ENCODE measurements around the gene ZNF532.
"Not testable (repeated sequence)": the region's sequence is repeated elsewhere in the genome, so short reads cannot be mapped to it uniquely, and the experiment has no call there.

ZNF532 gene

DNA sequence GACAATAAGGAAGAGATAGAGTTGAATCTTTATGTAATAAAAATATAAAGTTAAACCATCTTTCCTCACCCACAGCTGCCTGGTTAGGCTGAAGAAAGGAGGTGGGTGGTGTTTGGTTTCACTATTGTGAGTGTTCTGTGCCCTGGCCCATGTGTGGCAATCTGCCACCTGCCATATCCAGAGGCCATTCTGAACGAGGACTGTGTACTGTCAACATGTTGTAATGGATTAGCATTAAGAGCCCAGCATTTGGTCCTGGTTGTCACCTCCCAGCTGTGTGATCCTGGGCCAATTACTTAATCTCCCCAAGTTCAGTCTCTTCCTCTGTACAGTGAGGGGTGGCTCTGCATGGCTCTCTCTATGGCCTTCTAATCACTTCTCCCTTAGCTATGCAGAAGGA lies 156.8 kb downstream of the ZNF532 start:
- TF ChIP-seq CTCF (IDR thresholded peaks at IDR 0.05; ENCODE audit: low read depth, low read length), result no peak
- DNase-seq (ENCODE audit: extremely low read depth, low read depth), result no peak

DNA sequence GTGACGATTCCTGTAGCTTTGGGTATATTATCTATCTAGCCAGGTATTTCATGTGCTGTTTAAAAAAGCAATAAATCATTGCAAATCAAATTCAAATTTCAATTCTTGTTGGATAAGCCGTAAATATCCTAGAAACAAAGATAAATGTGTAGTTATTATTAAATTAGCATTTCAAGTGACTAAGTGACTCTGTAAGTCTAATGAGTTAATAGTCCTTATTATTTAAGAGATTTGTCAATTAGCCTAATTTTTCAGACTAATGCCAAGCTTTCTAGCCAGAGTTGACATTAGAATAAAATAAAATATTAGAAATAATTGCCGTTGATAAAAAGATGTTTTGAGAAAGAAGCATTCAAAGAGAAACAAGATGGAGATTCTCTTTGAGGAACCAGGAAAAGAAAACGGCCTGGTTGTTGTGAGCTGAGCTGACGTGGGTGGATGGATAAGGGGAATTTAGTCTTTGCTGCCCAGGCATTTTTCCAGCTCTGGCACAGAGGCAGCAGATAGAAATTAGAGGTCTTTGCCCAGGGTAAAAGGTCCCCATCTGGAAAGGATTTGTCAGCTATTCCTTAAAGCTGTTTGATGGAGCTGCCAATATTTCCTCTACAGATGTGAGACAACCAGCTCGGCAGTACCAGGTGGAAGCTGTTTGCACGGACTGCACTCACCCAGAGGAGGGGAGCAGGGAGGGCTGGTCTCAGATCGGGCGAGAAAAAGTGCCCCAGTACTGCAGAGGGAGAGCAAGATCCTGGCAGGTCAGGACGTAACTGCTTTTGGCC lies 157.7 kb downstream of the ZNF532 start:
- TF ChIP-seq CTCF (IDR thresholded peaks at IDR 0.05; ENCODE audit: low read depth, low read length), result no peak

GRCh38 chr18:59024829-59025228 lies 160.2 kb downstream of the ZNF532 start:
- no peak for TF ChIP-seq CTCF (IDR thresholded peaks at IDR 0.05; ENCODE audit: low read depth, low read length)
- DNase-seq (ENCODE audit: extremely low read depth, low read depth), result peak; percentile 90

More for the DNA sequence above, 157.7 kb downstream of the ZNF532 start:
- peak; percentile 88 for DNase-seq (ENCODE audit: extremely low read depth, low read depth)

- not testable (repeated sequence) for DNase-seq (ENCODE audit: extremely low read depth, low read depth)
Measured at GRCh38 chr18:59025532-59025931, 160.9 kb downstream of the ZNF532 start.

DNA sequence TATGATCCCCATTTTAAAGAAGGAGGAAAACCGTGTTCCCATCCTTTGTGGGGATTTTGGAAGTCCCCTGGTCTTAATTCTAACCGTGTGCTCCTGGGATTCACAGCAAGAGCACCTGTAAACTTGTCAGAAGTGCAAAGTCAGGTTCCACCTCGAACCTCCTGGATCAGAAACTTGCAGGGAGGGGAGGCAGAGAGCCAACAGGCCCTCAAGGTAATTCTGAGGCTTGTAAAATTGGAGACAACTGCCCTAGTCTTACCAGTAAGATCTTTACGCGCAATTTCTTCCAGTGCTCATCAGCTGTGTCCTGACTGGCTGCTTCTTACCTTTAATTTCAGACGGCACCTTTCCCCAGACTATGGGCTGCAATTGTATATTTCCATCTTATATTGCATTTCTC lies 161.7 kb downstream of the ZNF532 start:
- TF ChIP-seq CTCF (IDR thresholded peaks at IDR 0.05; ENCODE audit: low read depth, low read length), result no peak

DNA sequence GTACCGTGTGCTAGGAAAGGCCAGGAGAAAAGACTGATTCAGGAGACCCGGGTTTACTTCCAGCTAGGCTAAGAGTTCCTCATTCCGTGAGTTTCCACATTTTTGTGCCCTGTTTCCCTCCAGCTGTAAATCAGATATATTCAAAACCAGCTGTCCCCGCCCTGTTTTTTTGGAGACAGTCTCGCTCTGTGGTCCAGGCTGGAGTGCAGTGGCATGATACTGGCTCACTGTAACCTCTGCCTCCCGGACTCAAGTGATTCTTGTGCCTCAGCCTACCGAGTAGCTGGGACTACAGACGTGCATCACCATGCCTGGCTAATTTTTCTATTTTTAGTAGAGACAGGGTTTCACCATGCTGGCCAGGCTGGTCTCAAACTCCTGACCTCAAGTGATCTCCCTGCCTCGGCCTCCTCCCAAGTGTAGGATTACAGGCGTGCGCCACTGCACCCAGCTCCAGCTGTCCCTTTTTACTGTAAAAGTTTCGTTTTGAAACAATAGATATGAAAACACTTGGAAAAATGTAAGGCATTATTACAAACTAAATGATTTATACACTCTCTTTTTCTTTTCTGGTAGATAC lies 162.2 kb downstream of the ZNF532 start:
- no peak for DNase-seq (ENCODE audit: extremely low read depth, low read depth)

More for the DNA sequence above, 161.7 kb downstream of the ZNF532 start:
- no peak for DNase-seq (ENCODE audit: extremely low read depth, low read depth)

DNA sequence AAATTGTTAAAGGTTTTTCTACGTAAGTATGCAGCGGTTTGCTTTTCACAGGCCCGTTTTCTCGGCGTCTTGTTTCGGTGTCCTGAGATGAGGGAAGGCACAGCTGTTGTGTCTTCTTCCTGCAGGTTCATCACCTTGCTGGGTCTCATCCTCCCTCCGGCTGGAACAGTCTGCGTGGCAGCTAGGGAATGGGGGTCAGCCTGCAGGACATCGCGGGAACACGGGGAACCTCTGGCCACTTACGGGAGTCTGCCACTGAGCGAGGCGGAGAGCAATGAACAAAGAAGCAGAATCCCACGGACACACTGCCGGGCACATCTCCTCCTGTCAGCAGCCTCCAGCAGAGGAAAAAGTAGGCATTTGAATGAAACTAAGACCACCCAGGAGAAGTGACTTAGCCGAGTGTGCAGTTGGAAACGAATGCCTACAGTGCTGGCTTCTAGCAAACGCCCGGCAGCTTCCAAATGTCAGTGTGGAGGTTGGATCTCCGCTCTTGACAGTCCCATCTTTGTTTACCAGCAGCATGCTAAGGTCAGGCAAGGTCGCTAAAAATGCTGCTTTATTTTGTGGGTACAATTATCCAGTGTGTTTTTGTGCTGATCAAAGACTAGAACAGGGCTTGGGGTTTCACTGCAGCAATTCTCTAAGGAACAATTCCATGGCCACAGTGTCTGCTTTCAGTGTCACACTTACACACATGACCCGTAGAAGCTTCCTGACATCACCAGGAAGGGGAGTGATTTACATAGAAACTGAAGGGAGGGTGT lies 165.2 kb downstream of the ZNF532 start:
- no peak for TF ChIP-seq CTCF (IDR thresholded peaks at IDR 0.05; ENCODE audit: low read depth, low read length)
- no peak for DNase-seq (ENCODE audit: extremely low read depth, low read depth)

More for the DNA sequence above, 162.2 kb downstream of the ZNF532 start:
- no peak for TF ChIP-seq CTCF (IDR thresholded peaks at IDR 0.05; ENCODE audit: low read depth, low read length)

All from AG09319 (cell line).